Measurements from ENCODE around the gene TRMT2A.
"Not testable (repeated sequence)": the region's sequence is repeated elsewhere in the genome, so short reads cannot be mapped to it uniquely, and the experiment has no call there.

Gene TRMT2A

DNA sequence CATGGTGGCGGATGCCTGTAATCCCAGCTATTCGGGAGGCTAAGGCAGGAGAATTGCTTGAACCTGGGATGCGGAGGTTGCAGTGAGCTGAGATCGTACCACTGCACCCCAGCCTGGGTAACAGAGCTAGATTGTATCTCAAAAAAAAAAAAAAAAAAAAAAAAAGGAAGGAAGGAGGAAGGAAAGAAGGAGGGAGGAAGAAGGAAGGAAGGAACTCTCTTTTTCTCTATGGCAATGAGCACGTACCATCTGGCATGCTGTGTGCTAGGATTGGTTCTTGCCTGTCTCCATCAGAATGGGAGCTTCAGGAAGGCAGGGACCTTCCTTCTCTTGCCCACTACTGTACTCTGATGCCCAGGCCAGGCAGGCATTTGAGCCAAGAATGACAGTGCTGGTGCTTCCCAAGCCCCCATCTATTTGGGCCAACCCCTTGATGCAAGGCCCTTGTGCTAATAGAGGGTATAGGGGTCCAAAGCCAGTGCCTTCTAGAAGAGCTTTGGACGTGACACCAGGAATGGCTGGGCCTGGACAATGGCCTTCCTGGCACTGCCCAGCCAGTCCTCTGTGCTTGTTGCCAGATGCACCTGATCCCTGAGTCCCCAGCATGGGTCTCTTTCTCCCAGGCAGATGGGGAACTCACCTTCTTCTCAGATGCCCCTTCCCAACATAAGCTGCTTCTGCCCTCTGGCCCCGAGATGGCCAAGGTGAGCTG, 47.5 kb downstream of the TRMT2A start:
- no peaks in the 10 kb centered on the region for H4K20me1 ChIP-seq (ENCODE audit: low read depth, low read length)
- no peak overlapping the region for H3K27ac ChIP-seq (ENCODE audit: low read depth, low read length)
- H3K4me3 ChIP-seq (ENCODE audit: insufficient read depth, low read length, poor library complexity, severe bottlenecking): no peak overlapping the region
- H2AFZ ChIP-seq (ENCODE audit: low read depth, low read length, severe bottlenecking): no peak overlapping the region
- TF ChIP-seq, protein P1, sequence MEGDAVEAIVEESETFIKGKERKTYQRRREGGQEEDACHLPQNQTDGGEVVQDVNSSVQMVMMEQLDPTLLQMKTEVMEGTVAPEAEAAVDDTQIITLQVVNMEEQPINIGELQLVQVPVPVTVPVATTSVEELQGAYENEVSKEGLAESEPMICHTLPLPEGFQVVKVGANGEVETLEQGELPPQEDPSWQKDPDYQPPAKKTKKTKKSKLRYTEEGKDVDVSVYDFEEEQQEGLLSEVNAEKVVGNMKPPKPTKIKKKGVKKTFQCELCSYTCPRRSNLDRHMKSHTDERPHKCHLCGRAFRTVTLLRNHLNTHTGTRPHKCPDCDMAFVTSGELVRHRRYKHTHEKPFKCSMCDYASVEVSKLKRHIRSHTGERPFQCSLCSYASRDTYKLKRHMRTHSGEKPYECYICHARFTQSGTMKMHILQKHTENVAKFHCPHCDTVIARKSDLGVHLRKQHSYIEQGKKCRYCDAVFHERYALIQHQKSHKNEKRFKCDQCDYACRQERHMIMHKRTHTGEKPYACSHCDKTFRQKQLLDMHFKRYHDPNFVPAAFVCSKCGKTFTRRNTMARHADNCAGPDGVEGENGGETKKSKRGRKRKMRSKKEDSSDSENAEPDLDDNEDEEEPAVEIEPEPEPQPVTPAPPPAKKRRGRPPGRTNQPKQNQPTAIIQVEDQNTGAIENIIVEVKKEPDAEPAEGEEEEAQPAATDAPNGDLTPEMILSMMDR (IDR thresholded peaks at IDR 0.05; ENCODE audit: insufficient read depth, low read length, poor library complexity, severe bottlenecking): no peak
- no peak for TF ChIP-seq EZH2phosphoT487 (conservative IDR thresholded peaks at IDR 0.05; ENCODE audit: low read length)
- H3K9me2 ChIP-seq (replicated peaks; ENCODE audit: insufficient read depth, low read length): no peaks in the 10 kb centered on the region
- no peak overlapping the region for H3K9ac ChIP-seq (ENCODE audit: low read length)
- H3K27me3 ChIP-seq (ENCODE audit: low read length): no peaks in the 10 kb centered on the region
- no peaks in the 10 kb centered on the region for H3K79me2 ChIP-seq (ENCODE audit: insufficient read depth, low read length)
- no peak overlapping the region for H3K4me2 ChIP-seq (ENCODE audit: low read depth, low read length, poor library complexity, severe bottlenecking)
- H3K9me3 ChIP-seq (ENCODE audit: insufficient read depth, low read length): no peaks in the 10 kb centered on the region
- no peaks in the 10 kb centered on the region for H3K36me3 ChIP-seq (ENCODE audit: low read length)
- H3F3A ChIP-seq (ENCODE audit: insufficient read depth): no peaks in the 10 kb centered on the region

DNA sequence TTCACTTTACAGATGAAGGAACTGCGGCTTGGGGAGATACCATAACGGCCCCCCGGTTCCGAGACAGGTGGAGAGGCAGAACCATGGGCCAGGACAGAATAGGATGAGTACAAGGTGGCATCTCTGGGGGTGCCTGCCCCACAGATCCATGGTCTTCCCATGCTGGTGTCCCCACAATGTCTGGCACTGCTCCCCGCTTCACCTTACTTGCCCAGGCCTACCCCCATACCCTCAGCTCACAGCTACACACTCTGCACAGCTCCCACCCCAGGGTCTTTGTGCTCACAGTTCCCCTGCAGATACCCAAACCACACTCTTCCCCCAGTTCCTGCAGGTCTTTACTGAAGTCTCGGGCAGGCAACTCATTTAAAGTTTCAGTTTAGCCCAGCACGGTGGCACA, 48.4 kb downstream of the TRMT2A start:
- H3F3A ChIP-seq (ENCODE audit: insufficient read depth): no peaks in the 10 kb centered on the region
- no peak overlapping the region for H3K27ac ChIP-seq (ENCODE audit: low read depth, low read length)
- no peaks in the 10 kb centered on the region for H3K27me3 ChIP-seq (ENCODE audit: low read length)
- no peaks in the 10 kb centered on the region for H3K36me3 ChIP-seq (ENCODE audit: low read length)
- no peaks in the 10 kb centered on the region for H3K79me2 ChIP-seq (ENCODE audit: insufficient read depth, low read length)
- H3K9ac ChIP-seq (ENCODE audit: low read length): no peak overlapping the region
- no peak overlapping the region for H3K4me3 ChIP-seq (ENCODE audit: insufficient read depth, low read length, poor library complexity, severe bottlenecking)
- H3K4me2 ChIP-seq (ENCODE audit: low read depth, low read length, poor library complexity, severe bottlenecking): no peak overlapping the region
- H2AFZ ChIP-seq (ENCODE audit: low read depth, low read length, severe bottlenecking): no peak overlapping the region
- H3K9me2 ChIP-seq (replicated peaks; ENCODE audit: insufficient read depth, low read length): no peaks in the 10 kb centered on the region
- no peaks in the 10 kb centered on the region for H4K20me1 ChIP-seq (ENCODE audit: low read depth, low read length)
- TF ChIP-seq EZH2phosphoT487 (conservative IDR thresholded peaks at IDR 0.05; ENCODE audit: low read length): no peak
- TF ChIP-seq, protein P1 (IDR thresholded peaks at IDR 0.05; ENCODE audit: insufficient read depth, low read length, poor library complexity, severe bottlenecking): no peak
- H3K9me3 ChIP-seq (ENCODE audit: insufficient read depth, low read length): no peaks in the 10 kb centered on the region

DNA sequence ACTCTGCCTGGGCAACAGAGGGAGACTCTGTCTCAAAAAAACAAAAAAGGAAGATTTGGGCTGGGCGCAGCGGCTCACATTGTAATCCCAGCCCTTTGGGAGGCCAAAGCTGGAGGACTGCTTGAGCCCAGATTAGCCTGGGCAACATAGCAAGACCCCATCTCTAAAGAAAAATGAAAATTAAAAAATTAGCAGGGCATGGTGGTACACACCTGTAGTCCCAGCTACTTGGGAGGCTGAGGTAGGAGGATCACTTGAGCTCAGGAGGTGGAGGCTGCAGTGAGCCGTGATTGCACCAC, 49.7 kb downstream of the TRMT2A start:
- H4K20me1 ChIP-seq (ENCODE audit: low read depth, low read length); H3K9ac ChIP-seq (ENCODE audit: low read length); H2AFZ ChIP-seq (ENCODE audit: low read depth, low read length, severe bottlenecking); H3K9me2 ChIP-seq (replicated peaks; ENCODE audit: insufficient read depth, low read length); H3K27me3 ChIP-seq (ENCODE audit: low read length); H3F3A ChIP-seq (ENCODE audit: insufficient read depth); H3K4me2 ChIP-seq (ENCODE audit: low read depth, low read length, poor library complexity, severe bottlenecking); H3K4me3 ChIP-seq (ENCODE audit: insufficient read depth, low read length, poor library complexity, severe bottlenecking); H3K27ac ChIP-seq (ENCODE audit: low read depth, low read length); H3K9me3 ChIP-seq (ENCODE audit: insufficient read depth, low read length); H3K79me2 ChIP-seq (ENCODE audit: insufficient read depth, low read length); H3K36me3 ChIP-seq (ENCODE audit: low read length): not testable (repeated sequence)

DNA sequence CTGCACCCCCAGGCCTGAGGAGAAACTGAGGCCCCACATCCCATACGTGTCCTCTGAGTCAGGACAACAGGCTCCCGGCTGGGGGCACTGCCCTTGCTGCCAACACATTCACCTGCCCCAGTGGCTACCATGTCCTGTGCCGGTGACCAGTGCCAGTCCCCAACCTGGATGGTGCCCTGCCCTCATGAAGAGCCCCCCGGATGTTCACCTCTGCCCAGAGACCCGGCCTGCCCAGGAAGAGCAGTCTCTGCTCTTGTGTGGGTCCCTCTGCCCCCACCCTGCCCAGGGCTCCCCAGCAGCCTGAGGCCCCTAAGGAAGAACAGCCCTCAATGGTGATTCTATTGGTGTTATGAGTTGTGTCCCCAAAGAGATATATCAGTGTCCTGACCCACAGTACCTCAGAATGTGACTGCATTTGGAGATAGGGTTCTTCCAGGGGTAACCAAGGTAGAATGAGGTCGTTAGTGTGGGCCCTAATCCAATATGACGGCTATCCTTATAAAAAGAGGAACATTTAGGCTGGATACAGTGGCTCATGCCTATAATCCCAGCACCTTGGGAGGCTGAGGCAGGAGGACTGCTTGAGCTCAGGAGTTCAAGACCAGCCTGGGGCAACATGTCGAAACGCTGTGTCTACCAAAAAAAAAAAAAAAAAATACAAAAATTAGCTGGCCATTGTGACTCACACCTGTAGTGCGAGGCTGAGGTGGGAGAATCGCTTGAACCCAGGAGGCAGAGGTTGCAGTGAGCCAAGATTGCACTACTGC, 50.2 kb downstream of the TRMT2A start:
- H3K9me3 ChIP-seq (ENCODE audit: insufficient read depth, low read length): no peaks in the 10 kb centered on the region
- TF ChIP-seq EZH2phosphoT487 (conservative IDR thresholded peaks at IDR 0.05; ENCODE audit: low read length): no peak
- TF ChIP-seq, protein P1 (IDR thresholded peaks at IDR 0.05; ENCODE audit: insufficient read depth, low read length, poor library complexity, severe bottlenecking): no peak
- no peaks in the 10 kb centered on the region for H3K36me3 ChIP-seq (ENCODE audit: low read length)
- H3K27me3 ChIP-seq (ENCODE audit: low read length): no peaks in the 10 kb centered on the region
- no peak overlapping the region for H3K4me2 ChIP-seq (ENCODE audit: low read depth, low read length, poor library complexity, severe bottlenecking)
- no peak overlapping the region for H3K27ac ChIP-seq (ENCODE audit: low read depth, low read length)
- no peak overlapping the region for H3K9ac ChIP-seq (ENCODE audit: low read length)
- no peak overlapping the region for H2AFZ ChIP-seq (ENCODE audit: low read depth, low read length, severe bottlenecking)
- H3K4me3 ChIP-seq (ENCODE audit: insufficient read depth, low read length, poor library complexity, severe bottlenecking): no peak overlapping the region
- H4K20me1 ChIP-seq (ENCODE audit: low read depth, low read length): no peaks in the 10 kb centered on the region
- no peaks in the 10 kb centered on the region for H3F3A ChIP-seq (ENCODE audit: insufficient read depth)
- H3K9me2 ChIP-seq (replicated peaks; ENCODE audit: insufficient read depth, low read length): no peaks in the 10 kb centered on the region
- no peaks in the 10 kb centered on the region for H3K79me2 ChIP-seq (ENCODE audit: insufficient read depth, low read length)

All from SU-DHL-6 (cell line).